Measurements from ENCODE around the gene JUNB. TPM values are rescaled to one million over a fixed set of nuclear protein-coding genes. Genes with fewer than 3 reads are reported as not detected.

The JUNB gene
- polyA plus RNA-seq, 1 of the 3 experiments (the other 2 are of a cell fraction): 224 TPM

GRCh38 chr19:12792051-12792852, 966 bp downstream of the JUNB start (continued):
- TF ChIP-seq REST (IDR thresholded peaks at IDR 0.05; ENCODE audit: low read depth, low read length) (no peak), RAD21 (IDR thresholded peaks at IDR 0.05; ENCODE audit: low read length) (no peak), USF2 (IDR thresholded peaks at IDR 0.05; ENCODE audit: borderline replicate concordance, low read depth, low read length) (no peak), PBX3 (IDR thresholded peaks at IDR 0.05) (no peak), ELF1 (IDR thresholded peaks at IDR 0.05) (peak; percentile 60), FOXJ3 (CRISPR knock-in tag; IDR thresholded peaks at IDR 0.05) (no peak), MEF2A (IDR thresholded peaks at IDR 0.05; ENCODE audit: borderline replicate concordance, low read depth) (no peak), TEAD4 (IDR thresholded peaks at IDR 0.05; ENCODE audit: borderline replicate concordance, insufficient read depth) (no peak)

- H2AFZ ChIP-seq (ENCODE audit: low read depth): no peak overlapping the region
- ChIA-PET CTCF (interaction anchor here (1.0 to 17.1 kb wide), 8 partner anchors 9 to 172 kb away, joined by 3 to 447 read pairs (median 5); partner anchors contain the start of genes HOOK2, PRDX2, RNASEH2A and THSD8), POLR2A (interaction anchor here (0.7 to 4.4 kb wide), 13 partner anchors 9 to 201 kb away, joined by 3 to 88 read pairs (median 4); partner anchors contain the start of genes GCDH, PRDX2 and THSD8)
- H3K79me2 ChIP-seq (ENCODE audit: insufficient read depth): peaks cover 20% of the 10 kb centered on the region
- no peaks in the 10 kb centered on the region for H3K27me3 ChIP-seq (ENCODE audit: insufficient read depth)
- TF ChIP-seq FOXJ3 (CRISPR knock-in tag; IDR thresholded peaks at IDR 0.05) (no peak), POLR2AphosphoS5 (IDR thresholded peaks at IDR 0.05; ENCODE audit: low read depth, low read length) (0 out of 2 replicates have a peak, but pooled peaks have one; percentile 38), NRF1 (IDR thresholded peaks at IDR 0.05; ENCODE audit: low read depth, low read length) (no peak), SIN3A (IDR thresholded peaks at IDR 0.05; ENCODE audit: borderline replicate concordance, low read depth, low read length) (no peak), USF1 (IDR thresholded peaks at IDR 0.05; ENCODE audit: borderline replicate concordance, low read depth) (no peak), RCOR1 (IDR thresholded peaks at IDR 0.05; ENCODE audit: low read length) (no peak), NFIC (IDR thresholded peaks at IDR 0.05; ENCODE audit: borderline replicate concordance) (no peak), TCF12 (IDR thresholded peaks at IDR 0.05) (no peak)
- peaks cover 0 to 6% of the 10 kb centered on the region in 2 experiments for H3K36me3 ChIP-seq (replicated peaks in 1 of 2; ENCODE audit: control insufficient read depth in 1 of 2, insufficient read depth in 2 of 2, low read length in 1 of 2)
- H3K4me3 ChIP-seq (ENCODE audit: low read depth in 2 of 2, low read length in 1 of 2): peak overlapping the region; percentile 80 to 88
- peaks cover 45% of the 10 kb centered on the region for H3F3A ChIP-seq (replicated peaks; ENCODE audit: insufficient read depth)
- H3K9me2 ChIP-seq: no peaks in the 10 kb centered on the region
- H3K9ac ChIP-seq: peak overlapping the region; percentile 95
- H4K20me1 ChIP-seq (ENCODE audit: insufficient read depth): peaks cover 17% of the 10 kb centered on the region
- peak overlapping the region; percentile 88 for H3K4me2 ChIP-seq
- no peak for DNase-seq
- H3K27ac ChIP-seq (ENCODE audit: low read depth in 2 of 2, low read length in 1 of 2): peak overlapping the region; percentile 86 to 90
- under 1% methylated on average over 19 of the region's 22 CpGs for WGBS (ENCODE audit: low lambda C conversion rate)
- peaks cover 28 to 38% of the 10 kb centered on the region in 2 experiments for H3K4me1 ChIP-seq (ENCODE audit: control insufficient read depth in 1 of 2, insufficient read depth in 2 of 2, low read depth in 1 of 2, low read length in 1 of 2)
- no peaks in the 10 kb centered on the region for H3K9me3 ChIP-seq
Observed at GRCh38 chr19:12792853-12793289, 1.6 kb downstream of the JUNB start.

Measured in SK-N-SH (cell line).